GM18498 (cell line): Measurements from ENCODE around the gene AZIN2.

ENCODE experiments used
- ATAC-seq: cut with Tn5 transposase; IDR thresholded peaks from one replicate; pipeline ENCODE4 v1.9.1; 2021; ENCODE audit warnings: mild to moderate bottlenecking, moderate library complexity; ENCODE audit not compliant: unreplicated experiment

AZIN2 gene

GRCh38 chr1:33150522-33150921 lies 69.6 kb downstream of the AZIN2 start:
- no peak for ATAC-seq

GRCh38 chr1:33151116-33151515 lies 70.2 kb downstream of the AZIN2 start:
- ATAC-seq = no peak

GRCh38 chr1:33152685-33153432 lies 71.9 kb downstream of the AZIN2 start:
- ATAC-seq = no peak

GRCh38 chr1:33153650-33154049 lies 72.7 kb downstream of the AZIN2 start:
- ATAC-seq = no peak

- ATAC-seq = no peak
Measured at GRCh38 chr1:33155877-33156538, 75.1 kb downstream of the AZIN2 start.

GRCh38 chr1:33157131-33157530 lies 76.2 kb downstream of the AZIN2 start:
- no peak for ATAC-seq

- no peak for ATAC-seq
Measured at GRCh38 chr1:33158366-33158765, 77.4 kb downstream of the AZIN2 start.

- no peak for ATAC-seq
Measured at GRCh38 chr1:33159577-33159976, 78.6 kb downstream of the AZIN2 start.

- no peak for ATAC-seq
Measured at GRCh38 chr1:33161061-33161681, 80.2 kb downstream of the AZIN2 start.

- no peak for ATAC-seq
Measured at GRCh38 chr1:33162141-33162540, 81.2 kb downstream of the AZIN2 start.

- ATAC-seq = no peak
Measured at GRCh38 chr1:33163621-33164519, 82.9 kb downstream of the AZIN2 start.

GRCh38 chr1:33165209-33165608 lies 84.3 kb downstream of the AZIN2 start:
- ATAC-seq = no peak

GRCh38 chr1:33165809-33166208 lies 84.9 kb downstream of the AZIN2 start:
- ATAC-seq = no peak

GRCh38 chr1:33167650-33168447 lies 86.9 kb downstream of the AZIN2 start:
- ATAC-seq = no peak

GRCh38 chr1:33168556-33169289 lies 87.8 kb downstream of the AZIN2 start:
- no peak for ATAC-seq

GRCh38 chr1:33169290-33170055 lies 88.5 kb downstream of the AZIN2 start:
- no peak for ATAC-seq
